Astrocyte (in vitro differentiated cells and primary cell): ENCODE results near the gene S1PR3.

Source experiments
- EZH2 ChIP-seq: IDR thresholded peaks from 2 replicates; pipeline ENCODE4 v1.6.1; 2012; ENCODE audit warnings: mild to moderate bottlenecking, low read length, inconsistent platforms; ENCODE audit not compliant: insufficient read depth
- TF ChIP-seq, protein P1 (sequence below): IDR thresholded peaks from 2 replicates; pipeline ENCODE4 v1.5.1; 2011; ENCODE audit warnings: low read depth, mild to moderate bottlenecking, inconsistent platforms, low read length, moderate library complexity; ENCODE audit not compliant: insufficient read depth

DNA sequence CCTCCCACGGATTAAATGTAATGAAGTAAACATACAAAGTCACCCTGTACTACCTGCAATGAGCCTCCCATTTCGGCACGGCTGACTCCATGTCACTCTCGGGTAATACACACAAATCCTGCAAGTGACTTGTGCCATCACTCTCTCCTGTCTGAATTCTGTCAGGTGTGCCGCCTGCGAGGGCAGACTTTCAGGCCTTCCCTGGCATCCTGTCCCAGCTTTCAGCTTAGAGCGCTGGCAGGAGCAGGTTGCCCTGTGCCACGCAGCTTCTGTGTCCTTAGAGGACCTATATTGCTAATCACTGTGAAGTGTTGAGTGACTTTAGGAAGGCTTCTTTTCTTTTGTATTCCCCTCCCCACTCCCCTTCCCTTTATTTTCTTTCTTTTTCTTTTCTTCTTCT lies 25.8 kb upstream of the S1PR3 start:
- TF ChIP-seq, protein P1, sequence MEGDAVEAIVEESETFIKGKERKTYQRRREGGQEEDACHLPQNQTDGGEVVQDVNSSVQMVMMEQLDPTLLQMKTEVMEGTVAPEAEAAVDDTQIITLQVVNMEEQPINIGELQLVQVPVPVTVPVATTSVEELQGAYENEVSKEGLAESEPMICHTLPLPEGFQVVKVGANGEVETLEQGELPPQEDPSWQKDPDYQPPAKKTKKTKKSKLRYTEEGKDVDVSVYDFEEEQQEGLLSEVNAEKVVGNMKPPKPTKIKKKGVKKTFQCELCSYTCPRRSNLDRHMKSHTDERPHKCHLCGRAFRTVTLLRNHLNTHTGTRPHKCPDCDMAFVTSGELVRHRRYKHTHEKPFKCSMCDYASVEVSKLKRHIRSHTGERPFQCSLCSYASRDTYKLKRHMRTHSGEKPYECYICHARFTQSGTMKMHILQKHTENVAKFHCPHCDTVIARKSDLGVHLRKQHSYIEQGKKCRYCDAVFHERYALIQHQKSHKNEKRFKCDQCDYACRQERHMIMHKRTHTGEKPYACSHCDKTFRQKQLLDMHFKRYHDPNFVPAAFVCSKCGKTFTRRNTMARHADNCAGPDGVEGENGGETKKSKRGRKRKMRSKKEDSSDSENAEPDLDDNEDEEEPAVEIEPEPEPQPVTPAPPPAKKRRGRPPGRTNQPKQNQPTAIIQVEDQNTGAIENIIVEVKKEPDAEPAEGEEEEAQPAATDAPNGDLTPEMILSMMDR, result no peak
- TF ChIP-seq EZH2, result no peak
